NCI-H1048 (cell line): ENCODE measurements around the gene KCNQ1.

Experiments
- DNase-seq: peaks from one replicate; lab custom pipeline; 2025; lab: John Stamatoyannopoulos, UW

KCNQ1 gene

DNA sequence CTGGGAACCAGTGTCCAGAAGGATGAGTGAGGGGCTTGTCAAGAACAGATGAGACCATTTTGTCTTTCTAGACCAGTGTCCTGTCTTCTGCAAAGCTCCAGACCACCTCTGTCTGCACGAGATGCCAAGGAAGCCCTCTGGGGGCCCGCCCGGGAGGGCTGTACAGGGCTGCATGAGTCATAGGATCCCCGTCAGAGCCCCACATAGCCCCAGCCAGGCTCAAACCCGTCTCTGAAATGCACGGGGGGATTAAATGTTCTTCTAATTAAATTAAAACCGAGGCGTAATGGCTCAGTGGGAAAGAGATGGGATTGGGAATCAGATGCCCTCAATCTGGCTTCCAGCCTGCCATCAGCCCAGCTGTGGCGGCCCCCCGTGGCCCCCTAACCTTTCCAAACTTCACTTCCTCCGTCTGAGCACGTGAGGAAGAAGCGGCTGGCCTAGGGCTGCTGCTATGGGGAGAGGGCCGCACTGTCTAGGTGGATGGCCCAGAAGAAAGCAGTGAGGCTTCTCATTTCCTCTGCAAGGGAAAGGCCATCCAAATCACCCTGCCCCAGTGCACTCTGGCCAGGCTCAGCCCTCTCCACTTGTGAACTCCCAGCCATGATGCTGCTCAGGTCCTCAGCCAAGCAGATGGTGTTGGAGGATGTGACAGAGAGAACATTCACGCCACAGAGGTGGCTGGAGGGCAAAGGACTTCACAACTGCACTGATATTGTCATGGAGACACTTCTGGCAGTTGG lies 222.2 kb downstream of the KCNQ1 start:
- no peak for DNase-seq

DNA sequence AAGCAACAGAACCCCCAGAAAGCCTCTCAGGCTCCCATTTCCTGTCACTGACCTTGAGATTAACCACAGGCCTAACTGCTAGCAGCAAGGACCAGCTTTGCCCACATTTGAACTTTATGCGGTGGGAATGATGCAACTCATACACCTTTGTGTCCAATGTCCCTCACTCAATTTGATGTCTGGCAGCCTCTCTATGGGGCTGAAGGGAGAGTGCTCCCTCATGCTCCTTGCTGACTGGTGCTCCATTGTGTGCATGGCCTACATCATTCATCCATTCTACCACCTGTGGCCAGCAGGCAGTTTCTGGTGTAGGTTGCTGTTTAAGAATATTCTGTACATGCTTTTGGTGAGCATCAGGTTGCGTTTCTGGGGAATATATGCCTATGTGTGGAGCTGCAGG lies 223.1 kb downstream of the KCNQ1 start:
- no peak for DNase-seq

- DNase-seq: no peak
These were observed 224.1 kb downstream of the KCNQ1 start for GRCh38 chr11:2668876-2669275.

- no peak for DNase-seq
These were observed 225.0 kb downstream of the KCNQ1 start for GRCh38 chr11:2669634-2670469.

GRCh38 chr11:2670541-2671100 lies 225.8 kb downstream of the KCNQ1 start:
- DNase-seq: no peak

GRCh38 chr11:2671748-2672147 lies 226.9 kb downstream of the KCNQ1 start:
- DNase-seq: no peak

DNA sequence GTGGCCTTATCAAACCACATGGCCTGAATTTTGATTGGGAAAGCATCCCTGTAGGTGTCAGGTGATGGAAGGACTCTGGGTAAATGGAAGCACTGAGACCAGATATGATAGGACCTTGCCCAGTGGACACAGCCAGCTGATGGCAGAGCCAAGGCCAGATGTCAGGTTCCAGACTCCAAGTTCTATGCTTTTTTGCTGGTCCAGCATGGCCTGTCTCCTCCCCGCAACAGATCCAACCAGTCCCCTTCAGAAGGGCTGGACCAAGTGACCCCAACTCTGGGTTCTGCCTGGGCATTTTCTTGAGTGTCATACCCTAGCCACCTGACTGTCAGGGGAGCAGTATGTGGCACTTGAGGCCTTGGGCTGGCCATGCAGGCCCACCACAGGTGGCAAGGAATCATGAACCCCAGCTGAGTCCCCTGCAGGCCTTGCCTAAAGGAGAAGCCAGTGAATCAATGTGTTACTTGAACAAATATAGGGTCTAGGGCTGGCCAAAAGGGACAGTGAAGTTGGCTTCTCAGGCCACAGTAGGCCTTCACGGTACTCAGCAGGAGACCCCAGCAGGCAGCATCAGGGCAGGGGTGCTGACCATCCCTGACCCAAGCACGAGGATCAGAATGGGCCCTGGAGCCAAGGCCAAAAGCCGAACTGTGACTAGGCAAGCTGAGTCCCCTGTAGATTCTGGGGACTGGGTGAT lies 227.9 kb downstream of the KCNQ1 start:
- no peak for DNase-seq

GRCh38 chr11:2673250-2673610 lies 228.4 kb downstream of the KCNQ1 start:
- DNase-seq: no peak

- DNase-seq: no peak
These were observed 229.2 kb downstream of the KCNQ1 start for GRCh38 chr11:2673871-2674471.

DNA sequence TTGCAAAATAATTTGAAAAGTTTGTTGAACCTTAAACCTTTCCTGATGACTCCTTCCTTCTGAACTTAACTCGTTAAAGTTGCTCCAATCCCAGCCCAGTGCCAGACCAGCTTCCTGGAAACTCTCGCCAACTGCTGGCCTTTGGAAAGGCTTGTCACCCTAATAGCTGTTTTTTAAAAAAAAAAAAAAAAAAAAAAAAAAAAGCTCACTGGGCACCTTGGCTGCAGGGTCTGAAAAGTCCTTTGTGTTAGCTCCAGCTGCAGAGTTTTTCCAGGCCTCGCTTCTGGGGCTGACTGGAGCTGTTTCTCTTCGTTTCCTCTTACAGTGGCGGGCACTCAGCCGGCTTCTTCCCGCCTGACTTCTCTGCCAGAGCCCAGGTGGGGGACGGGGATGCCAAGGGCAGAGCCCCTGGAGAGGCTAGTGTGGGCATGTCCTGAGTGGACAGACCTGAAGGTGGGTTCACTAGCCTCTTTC lies 229.9 kb downstream of the KCNQ1 start:
- DNase-seq: no peak

- DNase-seq: no peak
These were observed 230.7 kb downstream of the KCNQ1 start for GRCh38 chr11:2675540-2675939.

- DNase-seq: no peak
These were observed 232.3 kb downstream of the KCNQ1 start for GRCh38 chr11:2677127-2677526.

GRCh38 chr11:2678396-2678795 lies 233.6 kb downstream of the KCNQ1 start:
- DNase-seq: no peak

- DNase-seq: no peak
These were observed 234.3 kb downstream of the KCNQ1 start for GRCh38 chr11:2679011-2679676.

- DNase-seq: no peak
These were observed 236.8 kb downstream of the KCNQ1 start for GRCh38 chr11:2681408-2682145.

DNA sequence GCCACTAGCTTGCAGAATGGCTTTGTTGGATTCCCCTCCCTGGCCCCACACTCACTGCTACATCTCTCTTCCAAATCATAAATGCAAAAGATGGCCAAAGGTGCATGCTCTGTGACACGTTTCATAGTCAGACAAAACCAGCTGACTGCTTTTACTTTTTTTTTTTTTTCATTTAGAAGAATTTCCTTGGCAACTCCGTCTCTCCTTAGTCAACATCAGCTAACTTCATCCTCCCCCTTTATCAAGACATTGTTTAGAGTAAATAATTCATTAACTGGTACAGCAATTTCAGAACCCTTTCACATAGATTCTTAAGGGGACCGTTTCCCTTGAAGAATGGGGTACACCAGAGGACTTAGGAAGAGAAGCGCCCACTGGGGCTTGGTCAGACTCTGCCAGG lies 239.0 kb downstream of the KCNQ1 start:
- no peak for DNase-seq

DNA sequence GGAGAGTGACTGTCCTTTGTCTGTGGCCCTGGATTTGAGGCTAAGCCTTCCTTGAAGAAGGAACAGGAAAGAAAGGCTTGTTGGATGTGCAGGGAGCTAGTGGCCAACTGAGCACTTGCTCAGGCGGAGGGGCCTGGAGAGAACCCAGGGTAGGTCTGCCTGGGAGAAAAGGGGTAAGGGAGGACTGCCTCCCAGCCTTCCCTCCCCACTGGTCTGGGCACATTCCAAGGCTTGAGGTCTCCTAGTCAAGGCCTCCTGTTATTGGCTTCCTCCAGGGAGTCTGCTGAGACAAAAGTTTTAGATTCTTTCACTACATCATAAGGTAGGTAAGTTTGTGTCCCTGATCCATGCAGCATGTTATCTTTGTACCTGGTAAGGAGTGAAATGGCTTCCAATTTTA lies 239.8 kb downstream of the KCNQ1 start:
- no peak for DNase-seq

GRCh38 chr11:2685051-2685450 lies 240.2 kb downstream of the KCNQ1 start:
- no peak for DNase-seq

DNA sequence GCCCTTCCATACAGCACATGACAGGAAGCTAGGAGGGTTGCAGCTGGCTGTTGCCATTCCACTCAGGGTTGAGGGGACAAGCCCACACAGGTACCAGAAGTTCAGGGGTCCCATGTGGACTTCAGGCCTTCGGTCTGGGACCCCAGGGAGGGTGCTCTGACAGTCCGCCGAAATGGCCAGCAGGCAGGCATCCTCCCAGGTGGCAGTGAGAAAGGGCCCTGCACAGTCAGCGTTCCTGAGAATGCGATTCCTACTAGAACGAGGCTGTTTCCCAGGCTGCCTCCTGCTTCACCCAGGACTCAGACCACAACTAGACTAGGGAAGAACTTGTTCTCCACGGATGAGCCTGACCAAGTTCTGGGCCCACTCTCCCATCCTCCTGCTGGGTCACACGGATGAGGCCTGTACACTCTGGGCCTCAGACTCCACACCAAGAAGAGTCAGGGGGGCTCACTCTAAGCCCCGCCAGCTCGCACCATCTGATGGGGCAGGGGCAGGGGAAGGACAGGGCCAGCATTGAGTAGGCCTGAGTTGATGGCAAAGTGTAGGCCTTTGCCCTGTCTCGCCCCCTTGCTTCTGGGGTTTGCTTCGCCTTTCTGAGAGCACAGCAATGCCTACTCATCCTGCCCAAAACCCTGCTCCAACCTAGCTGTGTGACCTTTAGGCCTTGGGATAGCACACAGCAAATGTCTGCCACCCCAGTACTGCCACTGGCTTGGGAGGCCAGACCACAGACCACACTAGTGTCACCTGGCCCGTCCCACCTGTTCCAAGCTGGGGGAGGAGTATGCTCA lies 241.0 kb downstream of the KCNQ1 start:
- no peak for DNase-seq
